Activated CD4-positive, alpha-beta memory T cell treated with anti-CD3 and anti-CD28 coated beads, Interleukin-2, amount 10 ng/mL, durations not matched to agents 7 days and 5 days (primary cell): Measurements from ENCODE around the gene MIS12. TPM values are rescaled to one million over a fixed set of nuclear protein-coding genes. Genes with fewer than 3 reads are reported as not detected.

Experiments
- total RNA-seq, 2 experiments: library from RNA; stranded (reverse); gene quantifications; one replicate each; pipeline ENCODE4 v1.2.3, GENCODE V29; 2021

MIS12 gene
- total RNA-seq, 2 experiments from 2014 or later = 28.7 to 29.0 TPM

Other genes starting within 250 kb of the MIS12 start
- gene RABEP1, start 204.3 kb upstream of the MIS12 start, total RNA-seq = 10 to 100 TPM; 37.3 to 37.8 TPM
- 10 to 100 TPM; 80.6 to 85.9 TPM for gene NUP88, start 66.9 kb upstream of the MIS12 start, total RNA-seq
- 10 to 100 TPM; 49.5 to 52.2 TPM for gene RPAIN, start 66.4 kb upstream of the MIS12 start, total RNA-seq
- 100 to 1,000 TPM; 123 TPM for gene C1QBP, start 47.4 kb upstream of the MIS12 start, total RNA-seq
- 10 to 100 TPM; 15.0 to 16.3 TPM for gene DHX33, start 17.6 kb upstream of the MIS12 start, total RNA-seq
- gene DERL2, start 388 bp upstream of the MIS12 start, total RNA-seq = 10 to 100 TPM; 76.6 to 76.8 TPM
- 100 to 1,000 TPM; 102 to 104 TPM for gene NLRP1, start 97.9 kb downstream of the MIS12 start, total RNA-seq